Osteoblast (primary cell): Measurements from ENCODE around the gene CELF1. TPM values are rescaled to one million over a fixed set of nuclear protein-coding genes. Genes with fewer than 3 reads are reported as not detected.
"Not testable (repeated sequence)": the region's sequence is repeated elsewhere in the genome, so short reads cannot be mapped to it uniquely, and the experiment has no call there.

Source experiments
- DNase-seq: peaks from one replicate; pipeline ENCODE4 v3.0.0; 2011; ENCODE audit warnings: low spot score, mixed read lengths; ENCODE audit not compliant: insufficient read length; ENCODE audit errors: missing footprints
- H2AFZ ChIP-seq: 2 replicates; pipeline ENCODE4 v1.6.0; 2011; ENCODE audit warnings: mild to moderate bottlenecking, low read length
- H3K27ac ChIP-seq: 2 replicates; pipeline ENCODE4 v1.5.1; 2011; ENCODE audit warnings: mild to moderate bottlenecking, low read depth, low read length, moderate library complexity
- H3K27me3 ChIP-seq: 2 replicates; pipeline ENCODE4 v1.6.0; 2012; ENCODE audit warnings: mild to moderate bottlenecking, control low read depth, inconsistent platforms, low read length, moderate library complexity; ENCODE audit not compliant: insufficient read depth
- H3K36me3 ChIP-seq: 2 replicates; pipeline ENCODE4 v1.5.1; 2011; ENCODE audit warnings: mild to moderate bottlenecking, low read length, control low read depth, moderate library complexity; ENCODE audit not compliant: insufficient read depth
- H3K4me1 ChIP-seq: 2 replicates; pipeline ENCODE4 v1.5.1; 2011; ENCODE audit warnings: mild to moderate bottlenecking, low read length, control low read depth, moderate library complexity; ENCODE audit not compliant: insufficient read depth
- H3K4me2 ChIP-seq: 2 replicates; pipeline ENCODE4 v1.6.0; 2011; ENCODE audit warnings: mild to moderate bottlenecking, low read length; ENCODE audit not compliant: insufficient read depth
- H3K4me3 ChIP-seq: fragments of 200-600 bp; sonication (generic); 3 replicates; pipeline ENCODE4 v1.5.1; 2012; ENCODE audit warnings: mild to moderate bottlenecking, low read length, inconsistent platforms; ENCODE audit not compliant: insufficient read depth
- H3K79me2 ChIP-seq: 2 replicates; pipeline ENCODE4 v1.6.0; 2012; ENCODE audit warnings: mild to moderate bottlenecking, low read length, control low read depth, inconsistent platforms; ENCODE audit not compliant: insufficient read depth
- H3K9me3 ChIP-seq: 2 replicates; pipeline ENCODE4 v1.5.1; 2011; ENCODE audit warnings: low read depth, low read length, control low read depth
- H4K20me1 ChIP-seq: 2 replicates; pipeline ENCODE4 v1.6.0; 2012; ENCODE audit warnings: mild to moderate bottlenecking, low read length, control low read depth; ENCODE audit not compliant: insufficient read depth
- total RNA-seq: library from RNA; depleted of rRNA; stranded (reverse); fragments of >200 nt; gene quantifications from 2 replicates; pipeline ENCODE4 v1.2.3, GENCODE V29; 2012
- TF ChIP-seq, protein P1 (sequence below): IDR thresholded peaks from 2 replicates; pipeline ENCODE4 v1.5.1; 2011; ENCODE audit warnings: mild to moderate bottlenecking, low read depth, low read length, moderate library complexity; ENCODE audit errors: extremely low read depth

CELF1 gene
- total RNA-seq, 1 donor, result 148 TPM

GRCh38 chr11:47560426-47560825 lies 7.5 kb upstream of the CELF1 start:
- Histone ChIP-seq H3K4me3 (no peak overlapping the region), H3K9me3 (no peaks in the 10 kb centered on the region), H4K20me1 (no peaks in the 10 kb centered on the region), H3K4me2 (no peak overlapping the region), H3K36me3 (no peaks in the 10 kb centered on the region), H3K4me1 (peaks cover 8% of the 10 kb centered on the region), H2AFZ (no peak overlapping the region), H3K27ac (no peak overlapping the region), H3K79me2 (peaks cover 6% of the 10 kb centered on the region), H3K27me3 (no peaks in the 10 kb centered on the region)
- DNase-seq, result no peak
- TF ChIP-seq, protein P1, sequence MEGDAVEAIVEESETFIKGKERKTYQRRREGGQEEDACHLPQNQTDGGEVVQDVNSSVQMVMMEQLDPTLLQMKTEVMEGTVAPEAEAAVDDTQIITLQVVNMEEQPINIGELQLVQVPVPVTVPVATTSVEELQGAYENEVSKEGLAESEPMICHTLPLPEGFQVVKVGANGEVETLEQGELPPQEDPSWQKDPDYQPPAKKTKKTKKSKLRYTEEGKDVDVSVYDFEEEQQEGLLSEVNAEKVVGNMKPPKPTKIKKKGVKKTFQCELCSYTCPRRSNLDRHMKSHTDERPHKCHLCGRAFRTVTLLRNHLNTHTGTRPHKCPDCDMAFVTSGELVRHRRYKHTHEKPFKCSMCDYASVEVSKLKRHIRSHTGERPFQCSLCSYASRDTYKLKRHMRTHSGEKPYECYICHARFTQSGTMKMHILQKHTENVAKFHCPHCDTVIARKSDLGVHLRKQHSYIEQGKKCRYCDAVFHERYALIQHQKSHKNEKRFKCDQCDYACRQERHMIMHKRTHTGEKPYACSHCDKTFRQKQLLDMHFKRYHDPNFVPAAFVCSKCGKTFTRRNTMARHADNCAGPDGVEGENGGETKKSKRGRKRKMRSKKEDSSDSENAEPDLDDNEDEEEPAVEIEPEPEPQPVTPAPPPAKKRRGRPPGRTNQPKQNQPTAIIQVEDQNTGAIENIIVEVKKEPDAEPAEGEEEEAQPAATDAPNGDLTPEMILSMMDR, result no peak

- Histone ChIP-seq H3K79me2 (no peaks in the 10 kb centered on the region), H3K4me2 (no peak overlapping the region), H3K4me1 (peaks cover 4% of the 10 kb centered on the region), H4K20me1 (no peaks in the 10 kb centered on the region), H3K36me3 (no peaks in the 10 kb centered on the region), H3K27me3 (no peaks in the 10 kb centered on the region), H3K9me3 (no peaks in the 10 kb centered on the region), H3K4me3 (no peak overlapping the region), H3K27ac (no peak overlapping the region), H2AFZ (no peak overlapping the region)
- TF ChIP-seq, protein P1, result no peak
- DNase-seq, result no peak
Observed at GRCh38 chr11:47558695-47559094, 5.8 kb upstream of the CELF1 start.

DNA sequence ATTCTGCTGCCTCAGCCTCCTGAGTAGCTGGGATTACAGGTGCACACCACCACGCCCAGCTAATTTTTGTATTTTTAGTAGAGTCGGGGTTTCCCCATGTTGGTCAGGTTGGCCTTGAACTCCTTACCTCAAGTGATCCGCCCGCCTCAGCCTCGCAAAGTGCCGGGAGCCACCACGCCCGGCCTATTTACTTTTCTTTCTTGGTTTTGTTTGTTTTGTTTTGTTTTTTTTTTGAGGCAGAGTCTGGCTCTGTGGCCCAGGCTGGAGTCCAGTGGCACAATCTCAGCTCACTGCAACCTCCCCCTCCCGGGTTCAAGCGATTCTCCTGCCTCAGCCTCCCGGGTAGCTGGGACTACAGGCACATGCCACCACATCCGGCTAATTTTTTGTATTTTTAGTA lies 4.1 kb upstream of the CELF1 start:
- DNase-seq, result not testable (repeated sequence)

DNA sequence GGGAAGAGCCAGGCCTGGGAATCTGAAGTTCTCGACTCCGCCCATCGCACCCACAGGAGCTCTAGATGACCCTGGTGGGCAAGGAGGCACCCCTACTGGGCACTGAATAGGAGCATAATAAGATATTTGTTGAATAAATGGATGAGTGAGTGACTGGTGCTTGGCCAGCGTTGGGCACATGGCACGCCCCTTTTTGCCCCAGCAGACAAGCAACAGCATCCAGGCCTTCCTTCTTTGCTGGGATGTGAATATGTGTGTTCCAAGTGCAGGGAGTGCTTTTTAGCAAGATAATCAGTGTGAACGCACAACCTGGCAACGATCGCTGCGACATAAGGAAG lies 443 bp upstream of the CELF1 start:
- Histone ChIP-seq H2AFZ (peak overlapping the region; percentile 98), H3K36me3 (peaks cover 3% of the 10 kb centered on the region), H3K27me3 (no peaks in the 10 kb centered on the region), H3K79me2 (peaks cover 46% of the 10 kb centered on the region), H3K27ac (peak overlapping the region; percentile 47), H3K9me3 (no peaks in the 10 kb centered on the region), H4K20me1 (peaks cover 25% of the 10 kb centered on the region), H3K4me3 (peak overlapping the region; percentile 97), H3K4me2 (peak overlapping the region; percentile 90), H3K4me1 (peaks cover 11% of the 10 kb centered on the region)
- DNase-seq, result peak; percentile 91
- TF ChIP-seq, protein P1, result no peak

More for the DNA sequence above, 4.1 kb upstream of the CELF1 start:
- H3K4me1 ChIP-seq, H3K9me3 ChIP-seq, H3K79me2 ChIP-seq, H3K27me3 ChIP-seq, H3K36me3 ChIP-seq, H2AFZ ChIP-seq, H3K4me2 ChIP-seq, H3K4me3 ChIP-seq, H3K27ac ChIP-seq, H4K20me1 ChIP-seq: not testable (repeated sequence)
